Breast epithelium (tissue), 4 donors: Measurements from ENCODE around the gene TRAPPC10. TPM values are rescaled to one million over a fixed set of nuclear protein-coding genes. Genes with fewer than 3 reads are reported as not detected.

Experiments
- DNase-seq, 2 donors: peaks; one replicate each; pipeline ENCODE4 v3.0.0-alpha.2; 2019; ENCODE audit warnings: low spot score in 2 of 2
- H3K27ac ChIP-seq, 2 donors: fragments of 200-600 bp; sonication (generic) in 1 of 2; one replicate each; pipeline ENCODE4 v1.5.1; 2016 to 2019; ENCODE audit warnings: mild to moderate bottlenecking in 1 of 2
- H3K27me3 ChIP-seq, 2 donors: fragments of 200-600 bp; sonication (generic) in 1 of 2; one replicate each; pipeline versions ENCODE4 v1.5.1 to v1.6.0; 2017 to 2019; ENCODE audit warnings: control low read depth in 1 of 2, mild to moderate bottlenecking in 1 of 2
- H3K36me3 ChIP-seq: fragments of 200-600 bp; one replicate; pipeline ENCODE4 v1.5.1; 2019
- H3K4me1 ChIP-seq, 2 donors: fragments of 200-600 bp; sonication (generic); one replicate each; pipeline ENCODE4 v1.5.1; 2016 to 2019; ENCODE audit warnings: control low read depth in 1 of 2
- H3K4me3 ChIP-seq, 3 donors: fragments of 200-600 bp; sonication (generic); 1 replicate in 2 of 3; 2 replicates in 1 of 3; pipeline ENCODE4 v1.5.1; 2016 to 2019; ENCODE audit warnings: mild to moderate bottlenecking in 3 of 3, moderate library complexity in 2 of 3
- H3K9me3 ChIP-seq, 2 donors: fragments of 200-600 bp; sonication (generic) in 1 of 2; one replicate each; pipeline ENCODE4 v1.5.1; 2016 to 2019; ENCODE audit warnings: control low read depth in 1 of 2
- POLR2A ChIP-seq: fragments of 450-650 bp; IDR thresholded peaks from one replicate; pipeline ENCODE4 v1.6.1; 2016; ENCODE audit warnings: antibody characterized with exemption, mild to moderate bottlenecking, moderate library complexity
- POLR2AphosphoS5 ChIP-seq, 3 donors: sonication (generic); formaldehyde crosslinking; IDR thresholded peaks; one replicate each; pipeline ENCODE4 v1.6.1; 2017; ENCODE audit warnings: antibody characterized with exemption in 3 of 3
- intact Hi-C: fragments of 100-400 bp; cut with DNase I; formaldehyde crosslinking; loops from one replicate; pipeline ENCODE4 v1.15.1; 2023; ENCODE audit warnings: low total_unique reads
- total RNA-seq, 3 donors: library from RNA; depleted of rRNA; stranded (reverse); fragments of >200 nt; gene quantifications; one replicate each; pipeline ENCODE4 v1.1.0, GENCODE V29; 2016
- TF ChIP-seq, protein P1 (sequence below), 3 donors: fragments of 450-650 bp; IDR thresholded peaks; one replicate each; pipeline ENCODE4 v1.5.1; 2016 to 2017; ENCODE audit warnings: antibody characterized with exemption in 3 of 3, mild to moderate bottlenecking in 3 of 3, moderate library complexity in 3 of 3

TRAPPC10 gene
- total RNA-seq, 3 donors from 2014 or later = 27.4 to 35.0 (median 31.1) TPM

- TF ChIP-seq POLR2A (no peak), POLR2AphosphoS5 (IDR thresholded peaks at IDR 0.05) (no peak)
- TF ChIP-seq, protein P1, sequence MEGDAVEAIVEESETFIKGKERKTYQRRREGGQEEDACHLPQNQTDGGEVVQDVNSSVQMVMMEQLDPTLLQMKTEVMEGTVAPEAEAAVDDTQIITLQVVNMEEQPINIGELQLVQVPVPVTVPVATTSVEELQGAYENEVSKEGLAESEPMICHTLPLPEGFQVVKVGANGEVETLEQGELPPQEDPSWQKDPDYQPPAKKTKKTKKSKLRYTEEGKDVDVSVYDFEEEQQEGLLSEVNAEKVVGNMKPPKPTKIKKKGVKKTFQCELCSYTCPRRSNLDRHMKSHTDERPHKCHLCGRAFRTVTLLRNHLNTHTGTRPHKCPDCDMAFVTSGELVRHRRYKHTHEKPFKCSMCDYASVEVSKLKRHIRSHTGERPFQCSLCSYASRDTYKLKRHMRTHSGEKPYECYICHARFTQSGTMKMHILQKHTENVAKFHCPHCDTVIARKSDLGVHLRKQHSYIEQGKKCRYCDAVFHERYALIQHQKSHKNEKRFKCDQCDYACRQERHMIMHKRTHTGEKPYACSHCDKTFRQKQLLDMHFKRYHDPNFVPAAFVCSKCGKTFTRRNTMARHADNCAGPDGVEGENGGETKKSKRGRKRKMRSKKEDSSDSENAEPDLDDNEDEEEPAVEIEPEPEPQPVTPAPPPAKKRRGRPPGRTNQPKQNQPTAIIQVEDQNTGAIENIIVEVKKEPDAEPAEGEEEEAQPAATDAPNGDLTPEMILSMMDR (IDR thresholded peaks at IDR 0.05) = no peak
- DNase-seq = no peak
- no peaks in the 10 kb centered on the region for H3K36me3 ChIP-seq
Measured at GRCh38 chr21:44018813-44019567, 6.9 kb downstream of the TRAPPC10 start.

GRCh38 chr21:44019568-44019958 lies 7.5 kb downstream of the TRAPPC10 start:
- Histone ChIP-seq H3K36me3 (no peaks in the 10 kb centered on the region), H3K9me3 (no peaks in the 10 kb centered on the region), H3K4me3 (no peak overlapping the region), H3K27ac (no peak overlapping the region), H3K4me1 (peaks cover 0 to 6% of the 10 kb centered on the region in 2 donors), H3K27me3 (no peaks in the 10 kb centered on the region)
- DNase-seq = no peak
- intact Hi-C loops = no loop called here
- TF ChIP-seq POLR2AphosphoS5 (IDR thresholded peaks at IDR 0.05) = no peak
- TF ChIP-seq, protein P1 (IDR thresholded peaks at IDR 0.05) = no peak

More at GRCh38 chr21:44018813-44019567, 6.9 kb downstream of the TRAPPC10 start:
- no peaks in the 10 kb centered on the region for H3K27me3 ChIP-seq
- peaks cover 0 to 9% of the 10 kb centered on the region in 2 donors for H3K4me1 ChIP-seq
- intact Hi-C loops = no loop called here
- no peak overlapping the region for H3K27ac ChIP-seq
- H3K9me3 ChIP-seq = no peaks in the 10 kb centered on the region
- no peak overlapping the region for H3K4me3 ChIP-seq

DNA sequence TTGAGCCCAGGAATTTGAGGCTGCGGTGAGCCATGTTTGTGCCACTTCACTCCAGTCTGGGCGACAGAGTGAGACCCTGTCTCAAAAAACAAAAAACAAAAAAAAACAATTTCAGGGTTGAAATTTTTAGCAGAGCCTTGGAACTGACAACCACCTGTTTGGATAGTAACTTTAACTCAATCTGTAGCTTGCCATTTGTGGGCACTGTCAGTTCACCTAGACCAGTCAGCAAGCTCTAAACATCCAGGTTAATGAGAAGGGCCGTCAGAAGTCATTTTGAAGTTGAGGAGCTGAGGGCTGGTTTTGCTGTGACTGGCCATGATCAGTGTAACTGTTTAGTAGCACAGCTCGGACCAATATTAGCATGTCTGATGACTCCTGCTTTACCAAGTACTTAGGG lies 8.4 kb downstream of the TRAPPC10 start:
- no peak for DNase-seq
- intact Hi-C loops = no loop called here
- H3K4me1 ChIP-seq = peaks cover 0 to 6% of the 10 kb centered on the region in 2 donors
- TF ChIP-seq, protein P1 (IDR thresholded peaks at IDR 0.05) = no peak
- TF ChIP-seq POLR2A (no peak), POLR2AphosphoS5 (IDR thresholded peaks at IDR 0.05) (no peak)
- no peaks in the 10 kb centered on the region for H3K27me3 ChIP-seq
- no peaks in the 10 kb centered on the region for H3K36me3 ChIP-seq
- H3K4me3 ChIP-seq = no peak overlapping the region
- no peaks in the 10 kb centered on the region for H3K9me3 ChIP-seq
- H3K27ac ChIP-seq = no peak overlapping the region

- no peak overlapping the region for H3K27ac ChIP-seq
- peaks cover 0 to under 1% of the 10 kb centered on the region in 2 donors for H3K4me1 ChIP-seq
- H3K27me3 ChIP-seq = no peaks in the 10 kb centered on the region
- H3K9me3 ChIP-seq = no peaks in the 10 kb centered on the region
- no peak for DNase-seq
- no peak overlapping the region for H3K4me3 ChIP-seq
- H3K36me3 ChIP-seq = no peaks in the 10 kb centered on the region
- intact Hi-C loops = no loop called here
- TF ChIP-seq POLR2A = no peak
- TF ChIP-seq POLR2AphosphoS5 (IDR thresholded peaks at IDR 0.05) = no peak
- TF ChIP-seq, protein P1 (IDR thresholded peaks at IDR 0.05) = no peak
Measured at GRCh38 chr21:44021064-44021463, 9.0 kb downstream of the TRAPPC10 start.

DNA sequence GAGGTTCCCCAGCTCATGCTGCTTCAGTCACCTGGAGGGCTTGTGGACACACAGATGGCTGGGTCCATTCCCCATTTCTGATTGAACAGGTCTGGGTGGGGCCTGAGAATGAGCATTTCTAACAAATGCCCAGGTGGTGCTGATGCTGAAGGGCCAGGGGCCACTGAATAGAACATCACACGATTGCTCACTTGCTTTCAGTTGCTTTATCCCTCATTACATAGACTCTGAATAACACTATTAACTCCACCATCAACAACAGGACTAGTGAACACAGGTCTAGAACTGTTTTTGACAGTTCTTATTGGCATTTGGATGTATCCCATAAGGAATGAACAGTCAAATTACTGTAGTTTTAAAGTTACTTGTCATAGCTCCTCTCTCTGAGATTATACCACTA lies 12.1 kb downstream of the TRAPPC10 start:
- Histone ChIP-seq H3K36me3 (no peaks in the 10 kb centered on the region), H3K9me3 (no peaks in the 10 kb centered on the region), H3K4me1 (no peaks in the 10 kb centered on the region), H3K27me3 (no peaks in the 10 kb centered on the region), H3K4me3 (no peak overlapping the region), H3K27ac (no peak overlapping the region)
- DNase-seq = no peak
- intact Hi-C loops = no loop called here
- TF ChIP-seq POLR2A (no peak), POLR2AphosphoS5 (IDR thresholded peaks at IDR 0.05) (no peak)
- TF ChIP-seq, protein P1 (IDR thresholded peaks at IDR 0.05) = no peak
